Measurements from ENCODE around the gene SQSTM1.
A peak's percentile ranks its signal among the peaks of the same experiment; 100 is the strongest.

Gene SQSTM1

GRCh38 chr5:179819296-179820126 is 1.2 kb upstream of the SQSTM1 start:
- H3K4me1 Mint-ChIP-seq = peaks cover 52% of the 10 kb centered on the region
- H3K27ac Mint-ChIP-seq = peak overlapping the region; percentile 84
- CTCF ChIA-PET = interaction anchor here (1.1 to 2.1 kb wide), 2 partner anchors 17 to 24 kb away, joined by 3 to 12 read pairs; no protein-coding TSS in a partner anchor
- H3K9me3 Mint-ChIP-seq = no peaks in the 10 kb centered on the region
- DNase-seq = peak; percentile 44
- peaks cover 17% of the 10 kb centered on the region for H3K36me3 Mint-ChIP-seq
- peaks cover 18% of the 10 kb centered on the region for H3K27me3 Mint-ChIP-seq
- H3K4me3 Mint-ChIP-seq = peak overlapping the region; percentile 91

DNA sequence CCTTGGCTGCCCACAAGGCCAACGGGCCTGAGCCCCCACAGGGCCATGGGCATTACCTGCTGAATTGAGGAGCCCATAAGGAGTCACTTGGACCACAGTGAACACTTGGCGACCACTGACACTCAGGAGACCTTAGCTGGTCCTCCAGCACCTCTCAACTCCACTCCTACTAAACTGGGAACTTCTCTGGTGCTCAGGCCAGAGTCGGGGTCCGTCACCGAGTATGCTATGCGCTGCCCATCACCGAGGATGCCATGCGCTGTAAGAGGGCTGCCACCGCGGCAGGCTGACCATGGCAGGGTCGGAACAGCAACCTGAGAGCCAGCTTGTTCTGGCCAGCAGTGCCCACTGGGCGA is 600 bp upstream of the SQSTM1 start:
- peak overlapping the region; percentile 91 for H3K4me3 Mint-ChIP-seq
- H3K4me1 Mint-ChIP-seq = peaks cover 54% of the 10 kb centered on the region
- H3K36me3 Mint-ChIP-seq = peaks cover 21% of the 10 kb centered on the region
- H3K9me3 Mint-ChIP-seq = no peaks in the 10 kb centered on the region
- peak overlapping the region; percentile 84 for H3K27ac Mint-ChIP-seq
- CTCF ChIA-PET = interaction anchor here (1.1 to 2.1 kb wide), 2 partner anchors 17 to 24 kb away, joined by 3 to 12 read pairs; no protein-coding TSS in a partner anchor
- peaks cover 18% of the 10 kb centered on the region for H3K27me3 Mint-ChIP-seq
- DNase-seq = no peak

DNA sequence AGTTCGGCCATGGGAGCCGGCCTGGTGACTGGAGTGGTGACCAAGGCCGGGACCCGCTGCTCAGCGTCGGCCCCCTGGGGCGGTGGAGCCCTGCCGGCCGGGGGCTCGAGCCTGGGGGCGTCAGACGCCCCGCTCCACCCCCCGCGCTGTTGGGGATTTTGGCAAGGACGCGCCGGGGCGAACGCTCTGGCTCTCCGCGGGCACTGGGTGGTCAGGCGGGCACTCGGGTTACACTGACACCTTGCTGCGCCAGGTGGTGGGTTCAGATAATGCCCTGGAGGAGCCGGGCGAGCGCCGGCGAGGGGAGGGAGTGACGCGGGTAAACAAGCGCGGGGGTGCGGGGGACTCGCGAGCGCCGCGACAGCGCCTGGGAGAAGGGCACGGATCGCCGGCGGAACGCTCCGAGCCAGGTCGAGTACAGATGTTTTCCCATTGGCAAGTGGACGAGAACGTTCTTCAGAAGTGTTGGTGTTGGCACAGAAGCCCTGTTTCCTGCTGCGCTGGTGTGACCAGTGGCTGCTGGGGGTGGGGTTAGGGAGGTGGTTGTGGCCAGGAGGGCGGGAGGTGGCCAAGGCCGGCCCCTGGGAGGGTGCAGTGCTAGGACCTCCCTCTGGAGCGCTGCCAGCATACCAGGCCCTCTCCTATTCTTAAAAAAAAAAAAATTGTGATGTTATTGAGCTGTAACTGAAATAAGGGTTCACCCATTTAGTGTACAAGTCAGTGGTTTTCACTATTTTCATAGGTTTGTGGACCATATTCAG is 773 bp downstream of the SQSTM1 start:
- peaks cover 14% of the 10 kb centered on the region for H3K27me3 Mint-ChIP-seq
- peaks cover 50% of the 10 kb centered on the region for H3K4me1 Mint-ChIP-seq
- peak; percentile 92 for DNase-seq
- peak overlapping the region; percentile 91 for H3K4me3 Mint-ChIP-seq
- peak overlapping the region; percentile 98 for H3K27ac Mint-ChIP-seq
- H3K9me3 Mint-ChIP-seq = no peaks in the 10 kb centered on the region
- CTCF ChIA-PET = interaction anchor here (0.6 to 2.1 kb wide), 2 partner anchors 19 to 84 kb away, joined by 3 to 12 read pairs; no protein-coding TSS in a partner anchor
- H3K36me3 Mint-ChIP-seq = peaks cover 23% of the 10 kb centered on the region

GRCh38 chr5:179822059-179822432 is 1.3 kb downstream of the SQSTM1 start:
- H3K9me3 Mint-ChIP-seq = no peaks in the 10 kb centered on the region
- H3K27ac Mint-ChIP-seq = peak overlapping the region; percentile 98
- H3K4me3 Mint-ChIP-seq = peak overlapping the region; percentile 91
- no peak for DNase-seq
- peaks cover 52% of the 10 kb centered on the region for H3K4me1 Mint-ChIP-seq
- H3K27me3 Mint-ChIP-seq = peaks cover 14% of the 10 kb centered on the region
- CTCF ChIA-PET = interaction anchor here (0.6 kb wide), 1 partner anchor 84 kb away, joined by 3 read pairs; no protein-coding TSS in a partner anchor
- peaks cover 28% of the 10 kb centered on the region for H3K36me3 Mint-ChIP-seq

DNA sequence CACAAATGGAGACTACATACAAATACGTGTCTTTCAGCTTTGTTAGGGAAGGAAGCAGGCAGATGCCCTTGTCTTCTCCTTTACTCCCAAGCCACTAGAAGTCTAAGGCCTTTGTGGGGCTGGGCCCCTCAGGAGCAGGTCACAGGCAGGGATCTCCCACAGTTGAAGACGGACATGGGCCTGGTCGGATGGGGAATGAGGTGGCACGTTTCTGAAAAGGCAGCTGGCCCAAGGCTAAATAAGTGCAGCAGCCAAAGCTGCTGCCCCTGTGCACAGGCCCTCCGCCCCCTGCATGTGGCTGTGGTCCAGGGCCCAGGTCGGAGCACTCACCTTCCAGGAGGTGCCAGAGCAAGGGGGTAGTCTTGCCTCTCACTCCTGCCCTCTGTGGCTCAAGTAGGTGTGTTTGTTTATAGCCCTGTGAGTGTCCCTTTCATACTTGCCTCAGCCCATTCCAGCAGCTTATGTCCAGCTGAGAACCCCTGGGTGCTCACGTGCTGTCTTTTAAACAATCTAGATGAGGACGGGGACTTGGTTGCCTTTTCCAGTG is 1.8 kb downstream of the SQSTM1 start:
- H3K9me3 Mint-ChIP-seq = no peaks in the 10 kb centered on the region
- peaks cover 48% of the 10 kb centered on the region for H3K4me1 Mint-ChIP-seq
- DNase-seq = no peak
- H3K27ac Mint-ChIP-seq = peak overlapping the region; percentile 98
- H3K4me3 Mint-ChIP-seq = peak overlapping the region; percentile 91
- peaks cover 10% of the 10 kb centered on the region for H3K27me3 Mint-ChIP-seq
- H3K36me3 Mint-ChIP-seq = peaks cover 32% of the 10 kb centered on the region
- CTCF ChIA-PET = interaction anchor here (0.6 kb wide), 1 partner anchor 83 kb away, joined by 3 read pairs; no protein-coding TSS in a partner anchor

- peaks cover 44% of the 10 kb centered on the region for H3K36me3 Mint-ChIP-seq
- H3K27ac Mint-ChIP-seq = no peak overlapping the region
- H3K4me3 Mint-ChIP-seq = no peak overlapping the region
- CTCF ChIA-PET = interaction anchor here (1.3 kb wide), 1 partner anchor 22 kb away, joined by 5 read pairs; no protein-coding TSS in a partner anchor
- H3K27me3 Mint-ChIP-seq = no peaks in the 10 kb centered on the region
- H3K9me3 Mint-ChIP-seq = no peaks in the 10 kb centered on the region
- peaks cover 36% of the 10 kb centered on the region for H3K4me1 Mint-ChIP-seq
- no peak for DNase-seq
Measured at GRCh38 chr5:179823937-179824744, 3.4 kb downstream of the SQSTM1 start.

DNA sequence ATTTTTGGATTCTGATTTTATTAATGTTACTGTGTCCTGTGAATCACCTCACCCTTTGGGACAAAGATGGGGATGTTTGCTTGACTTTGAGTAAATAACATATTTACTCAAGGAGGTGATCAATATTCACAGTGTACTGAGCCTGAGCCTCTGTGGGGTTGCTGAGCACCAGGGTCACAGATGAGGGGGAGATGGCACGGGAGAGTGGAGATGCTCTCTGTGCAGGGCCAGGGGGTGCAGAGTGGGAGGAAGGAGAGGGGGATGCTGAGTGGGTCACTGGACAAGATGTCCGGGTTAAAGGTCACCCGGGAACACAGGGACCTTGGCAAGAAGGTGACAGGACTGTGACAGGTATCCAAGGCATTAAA is 4.0 kb downstream of the SQSTM1 start:
- CTCF ChIA-PET = interaction anchor here (1.3 kb wide), 1 partner anchor 23 kb away, joined by 5 read pairs; no protein-coding TSS in a partner anchor
- H3K4me3 Mint-ChIP-seq = no peak overlapping the region
- H3K27ac Mint-ChIP-seq = no peak overlapping the region
- H3K27me3 Mint-ChIP-seq = no peaks in the 10 kb centered on the region
- no peaks in the 10 kb centered on the region for H3K9me3 Mint-ChIP-seq
- no peak for DNase-seq
- peaks cover 50% of the 10 kb centered on the region for H3K36me3 Mint-ChIP-seq
- H3K4me1 Mint-ChIP-seq = peaks cover 33% of the 10 kb centered on the region

- H3K9me3 Mint-ChIP-seq = no peaks in the 10 kb centered on the region
- H3K27ac Mint-ChIP-seq = no peak overlapping the region
- CTCF ChIA-PET = interaction anchor here (1.3 kb wide), 1 partner anchor 24 kb away, joined by 5 read pairs; no protein-coding TSS in a partner anchor
- no peak overlapping the region for H3K4me3 Mint-ChIP-seq
- H3K36me3 Mint-ChIP-seq = peaks cover 58% of the 10 kb centered on the region
- DNase-seq = no peak
- H3K4me1 Mint-ChIP-seq = peaks cover 24% of the 10 kb centered on the region
- no peaks in the 10 kb centered on the region for H3K27me3 Mint-ChIP-seq
Measured at GRCh38 chr5:179825655-179826182, 5.0 kb downstream of the SQSTM1 start.

GRCh38 chr5:179827680-179828079 is 7.0 kb downstream of the SQSTM1 start:
- Mint-ChIP-seq H3K9me3 (no peaks in the 10 kb centered on the region), H3K27me3 (no peaks in the 10 kb centered on the region), H3K4me3 (no peak overlapping the region), H3K4me1 (peaks cover 13% of the 10 kb centered on the region), H3K27ac (peak overlapping the region; percentile 14), H3K36me3 (peaks cover 67% of the 10 kb centered on the region)
- CTCF ChIA-PET = interaction anchor here (1.0 kb wide), 1 partner anchor 25 kb away, joined by 4 read pairs; no protein-coding TSS in a partner anchor
- DNase-seq = no peak

DNA sequence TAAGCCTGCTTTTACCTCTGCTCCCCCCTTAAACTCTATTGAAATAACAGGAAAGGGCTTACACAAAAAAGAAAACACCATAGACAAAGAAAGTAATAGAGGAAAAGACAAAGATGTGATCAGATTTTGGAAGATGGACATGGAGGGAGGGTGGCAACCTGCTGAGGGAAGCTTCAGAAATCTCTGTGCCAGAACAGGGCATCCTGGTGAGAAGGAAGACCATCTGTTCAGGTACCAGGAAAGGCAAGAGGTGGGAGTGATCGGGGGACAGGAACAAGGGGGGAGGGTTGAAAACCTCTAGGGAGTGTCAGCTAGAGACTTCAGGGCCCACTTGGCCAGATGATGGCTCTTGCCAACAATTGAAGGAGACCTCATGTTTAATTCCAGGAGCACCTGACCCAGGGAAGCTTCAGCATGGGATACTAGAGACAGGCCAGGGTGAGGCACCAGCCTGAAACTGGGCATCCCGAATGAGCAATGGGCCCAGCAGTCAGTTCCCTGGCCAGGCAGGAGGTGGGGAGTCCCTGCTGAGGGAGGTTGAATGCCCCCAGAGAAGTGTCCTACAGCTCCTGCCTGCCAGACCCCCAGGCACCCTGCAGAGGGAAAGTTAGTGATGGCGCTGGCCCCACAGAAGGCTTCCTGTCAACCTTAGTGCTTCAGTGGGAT is 8.2 kb downstream of the SQSTM1 start:
- Mint-ChIP-seq H3K27ac (peak overlapping the region; percentile 64), H3K9me3 (no peaks in the 10 kb centered on the region)
- DNase-seq = no peak

GRCh38 chr5:179829732-179830435 is 9.2 kb downstream of the SQSTM1 start:
- CTCF ChIA-PET = interaction anchor here (1.5 kb wide), 1 partner anchor 19 kb away, joined by 3 read pairs; no protein-coding TSS in a partner anchor
- Mint-ChIP-seq H3K4me3 (no peak overlapping the region), H3K4me1 (peaks cover 2% of the 10 kb centered on the region), H3K9me3 (no peaks in the 10 kb centered on the region), H3K36me3 (peaks cover 68% of the 10 kb centered on the region), H3K27ac (peak overlapping the region; percentile 24), H3K27me3 (no peaks in the 10 kb centered on the region)
- no peak for DNase-seq

More for the DNA sequence above, 8.2 kb downstream of the SQSTM1 start:
- Mint-ChIP-seq H3K27me3 (no peaks in the 10 kb centered on the region), H3K4me1 (peaks cover 6% of the 10 kb centered on the region), H3K36me3 (peaks cover 75% of the 10 kb centered on the region), H3K4me3 (no peak overlapping the region)
- CTCF ChIA-PET = interaction anchor here (1.5 kb wide), 1 partner anchor 18 kb away, joined by 3 read pairs; no protein-coding TSS in a partner anchor

GRCh38 chr5:179830818-179831468 is 10.2 kb downstream of the SQSTM1 start:
- no peaks in the 10 kb centered on the region for H3K27me3 Mint-ChIP-seq
- H3K36me3 Mint-ChIP-seq = peaks cover 73% of the 10 kb centered on the region

More at GRCh38 chr5:179830818-179831468, 10.2 kb downstream of the SQSTM1 start:
- CTCF ChIA-PET = interaction anchor here (1.3 kb wide), 1 partner anchor 40 kb away, joined by 4 read pairs; no protein-coding TSS in a partner anchor
- no peak overlapping the region for H3K4me3 Mint-ChIP-seq
- H3K9me3 Mint-ChIP-seq = no peaks in the 10 kb centered on the region
- DNase-seq = no peak
- no peak overlapping the region for H3K27ac Mint-ChIP-seq
- peaks cover 4% of the 10 kb centered on the region for H3K4me1 Mint-ChIP-seq

All from activated naive CD4-positive, alpha-beta T cell treated with anti-CD3 and anti-CD28 coated beads, Interleukin-2, amount 10 ng/mL, durations not matched to agents 7 days and 5 days (primary cell).